Activated CD8-positive, alpha-beta T cell treated with anti-CD3 and anti-CD28 coated beads for 36 hours (primary cell): ENCODE results near the gene PHC2. TPM values are rescaled to one million over a fixed set of nuclear protein-coding genes. Genes with fewer than 3 reads are reported as not detected.

Source experiments
- ATAC-seq: fragments of 200-7000 bp; cut with Tn5 transposase; one replicate; pipeline ENCODE4 v1.10.0; 2021; ENCODE audit warnings: mild to moderate bottlenecking, moderate library complexity
- CTCF ChIA-PET: fragments of 350-600 bp; sonication (Branson Sonifier 250); formaldehyde crosslinking; loops from one replicate; lab custom pipeline; 2021; ENCODE audit warnings: antibody characterized with exemption; lab: Charles Lee
- POLR2A ChIA-PET: fragments of 350-600 bp; sonication (Branson Sonifier 250); formaldehyde crosslinking; loops from one replicate; lab custom pipeline; 2021; ENCODE audit warnings: antibody characterized with exemption; lab: Charles Lee
- DNase-seq: peaks from one replicate; pipeline ENCODE4 v3.0.0-alpha.2; 2020
- H3K27ac Mint-ChIP-seq: one replicate; pipeline ENCODE4 v1.8.0; 2021; ENCODE audit warnings: mild to moderate bottlenecking, mixed read lengths
- H3K27me3 Mint-ChIP-seq: one replicate; pipeline ENCODE4 v1.8.0; 2021; ENCODE audit warnings: mixed read lengths
- H3K36me3 Mint-ChIP-seq: one replicate; pipeline ENCODE4 v1.8.0; 2021; ENCODE audit warnings: low read depth, mixed read lengths
- H3K4me1 Mint-ChIP-seq: one replicate; pipeline ENCODE4 v1.8.0; 2021; ENCODE audit warnings: low read depth, mixed read lengths
- H3K4me3 Mint-ChIP-seq: one replicate; pipeline ENCODE4 v1.8.0; 2021; ENCODE audit warnings: mild to moderate bottlenecking, moderate library complexity, mixed read lengths
- H3K9me3 Mint-ChIP-seq: one replicate; pipeline ENCODE4 v1.8.0; 2021; ENCODE audit warnings: mixed read lengths
- CTCF ChIP-seq: fragments of 200-600 bp; IDR thresholded peaks from one replicate; pipeline ENCODE4 v1.8.0; 2022; ENCODE audit warnings: antibody characterized with exemption, mild to moderate bottlenecking
- intact Hi-C: fragments of 100-400 bp; cut with micrococcal nuclease; formaldehyde crosslinking; loops from one replicate; pipeline ENCODE4 v1.10.0; 2022
- total RNA-seq, 2 experiments: library from RNA; stranded (reverse); gene quantifications; one replicate each; pipeline ENCODE4 v1.2.3, GENCODE V29; 2021

The PHC2 gene
- total RNA-seq, 2 experiments from 2014 or later, result 26.0 to 28.0 TPM

DNA sequence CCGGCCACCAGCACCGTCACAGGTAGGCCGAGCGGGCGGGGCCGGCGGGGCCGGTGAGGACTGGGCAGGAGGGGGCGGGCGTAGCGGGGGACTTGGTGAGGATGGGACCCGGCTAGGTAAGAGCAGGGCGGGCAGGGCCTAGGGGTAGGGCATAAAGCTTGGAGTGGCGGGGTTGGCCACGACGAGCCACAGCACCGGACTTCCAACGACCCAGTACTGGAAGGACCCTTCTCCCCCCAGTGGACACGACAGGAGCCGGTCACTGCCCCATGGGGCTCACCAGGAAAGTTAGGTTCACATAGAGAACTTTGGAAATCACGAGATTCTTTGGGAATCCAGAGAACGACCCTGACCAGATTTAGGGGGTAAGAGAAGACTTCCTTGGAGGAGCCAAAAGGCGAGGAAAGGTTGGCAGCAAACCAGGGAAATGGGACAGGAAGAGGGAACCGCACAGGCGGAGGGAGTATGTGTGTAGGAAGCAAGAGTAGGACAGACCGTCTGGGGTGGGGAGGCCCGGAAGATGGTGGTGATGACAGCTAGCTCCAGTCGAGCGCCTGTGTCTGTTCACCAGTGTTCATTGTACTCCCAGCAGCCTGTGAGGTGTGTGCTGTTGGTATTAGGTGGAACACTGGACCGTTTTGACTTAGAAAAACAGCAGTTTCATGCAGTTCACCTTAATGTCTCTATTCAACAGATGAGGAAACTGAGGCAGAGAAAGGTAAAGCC lies 154.2 kb downstream of the PHC2 start:
- H3K4me3 Mint-ChIP-seq, result no peak overlapping the region
- intact Hi-C loops, result no loop called here
- H3K27me3 Mint-ChIP-seq, result no peaks in the 10 kb centered on the region
- H3K4me1 Mint-ChIP-seq, result peaks cover 13% of the 10 kb centered on the region
- POLR2A ChIA-PET, result no interaction called here
- DNase-seq, result no peak
- ATAC-seq, result no peak
- CTCF ChIA-PET, result no interaction called here
- H3K36me3 Mint-ChIP-seq, result peaks cover 5% of the 10 kb centered on the region
- H3K9me3 Mint-ChIP-seq, result no peaks in the 10 kb centered on the region
- no peak overlapping the region for H3K27ac Mint-ChIP-seq
- TF ChIP-seq CTCF, result no peak

GRCh38 chr1:33275706-33276572 lies 155.0 kb downstream of the PHC2 start:
- CTCF ChIA-PET, result no interaction called here
- H3K4me3 Mint-ChIP-seq, result no peak overlapping the region
- POLR2A ChIA-PET, result no interaction called here

GRCh38 chr1:33275195-33275594 lies 155.7 kb downstream of the PHC2 start:
- no peak for DNase-seq
- H3K4me1 Mint-ChIP-seq, result peaks cover 13% of the 10 kb centered on the region
- no peak overlapping the region for H3K27ac Mint-ChIP-seq
- TF ChIP-seq CTCF, result no peak
- intact Hi-C loops, result no loop called here
- H3K36me3 Mint-ChIP-seq, result no peaks in the 10 kb centered on the region
- POLR2A ChIA-PET, result interaction anchor here (1.0 kb wide), 1 partner anchor 9 kb away, joined by 3 read pairs; no protein-coding TSS in a partner anchor
- no peak for ATAC-seq
- CTCF ChIA-PET, result interaction anchor here (3.2 kb wide), 1 partner anchor 20 kb away, joined by 17 read pairs; no protein-coding TSS in a partner anchor
- no peaks in the 10 kb centered on the region for H3K9me3 Mint-ChIP-seq
- no peaks in the 10 kb centered on the region for H3K27me3 Mint-ChIP-seq
- no peak overlapping the region for H3K4me3 Mint-ChIP-seq

More at GRCh38 chr1:33275706-33276572, 155.0 kb downstream of the PHC2 start:
- Mint-ChIP-seq H3K27ac (no peak overlapping the region), H3K9me3 (no peaks in the 10 kb centered on the region), H3K36me3 (no peaks in the 10 kb centered on the region), H3K27me3 (no peaks in the 10 kb centered on the region), H3K4me1 (peaks cover 13% of the 10 kb centered on the region)
- DNase-seq, result no peak
- no peak for ATAC-seq
- TF ChIP-seq CTCF, result no peak
- intact Hi-C loops, result no loop called here

- H3K36me3 Mint-ChIP-seq, result no peaks in the 10 kb centered on the region
- DNase-seq, result no peak
- no peak for TF ChIP-seq CTCF
- H3K4me3 Mint-ChIP-seq, result no peak overlapping the region
- intact Hi-C loops, result no loop called here
- ChIA-PET POLR2A (interaction anchor here (0.9 to 1.0 kb wide), 2 partner anchors 8 to 14 kb away, joined by 3 read pairs; no protein-coding TSS in a partner anchor), CTCF (interaction anchor here (3.2 kb wide), 1 partner anchor 21 kb away, joined by 17 read pairs; no protein-coding TSS in a partner anchor)
- no peaks in the 10 kb centered on the region for H3K27me3 Mint-ChIP-seq
- H3K9me3 Mint-ChIP-seq, result no peaks in the 10 kb centered on the region
- no peak for ATAC-seq
- no peak overlapping the region for H3K27ac Mint-ChIP-seq
- peaks cover 13% of the 10 kb centered on the region for H3K4me1 Mint-ChIP-seq
Measured at GRCh38 chr1:33274446-33274845, 156.4 kb downstream of the PHC2 start.
